ENCODE data around the gene NDUFB8.

Gene NDUFB8

GRCh38 chr10:100508266-100508665 lies 21.4 kb downstream of the NDUFB8 start:
- no peak for TF ChIP-seq CTCF (IDR thresholded peaks at IDR 0.05; ENCODE audit: borderline replicate concordance, insufficient read depth, low read depth, low read length)
- H3K4me3 ChIP-seq (ENCODE audit: low read depth, low read length), result no peak overlapping the region

- TF ChIP-seq CTCF (IDR thresholded peaks at IDR 0.05; ENCODE audit: borderline replicate concordance, insufficient read depth, low read depth, low read length), result no peak
- no peak overlapping the region for H3K4me3 ChIP-seq (ENCODE audit: low read depth, low read length)
Measured at GRCh38 chr10:100507357-100507732, 22.3 kb downstream of the NDUFB8 start.

GRCh38 chr10:100506596-100507356 lies 22.9 kb downstream of the NDUFB8 start:
- no peak overlapping the region for H3K4me3 ChIP-seq (ENCODE audit: low read depth, low read length)

GRCh38 chr10:100505164-100505563 lies 24.5 kb downstream of the NDUFB8 start:
- no peak overlapping the region for H3K4me3 ChIP-seq (ENCODE audit: low read depth, low read length)
- no peak for TF ChIP-seq CTCF (IDR thresholded peaks at IDR 0.05; ENCODE audit: borderline replicate concordance, insufficient read depth, low read depth, low read length)

More at GRCh38 chr10:100506596-100507356, 22.9 kb downstream of the NDUFB8 start:
- TF ChIP-seq CTCF (IDR thresholded peaks at IDR 0.05; ENCODE audit: borderline replicate concordance, insufficient read depth, low read depth, low read length), result no peak

- no peak overlapping the region for H3K4me3 ChIP-seq (ENCODE audit: low read depth, low read length)
- no peak for TF ChIP-seq CTCF (IDR thresholded peaks at IDR 0.05; ENCODE audit: borderline replicate concordance, insufficient read depth, low read depth, low read length)
Measured at GRCh38 chr10:100504096-100504495, 25.6 kb downstream of the NDUFB8 start.

GRCh38 chr10:100502926-100503494 lies 26.7 kb downstream of the NDUFB8 start:
- TF ChIP-seq CTCF (IDR thresholded peaks at IDR 0.05; ENCODE audit: borderline replicate concordance, insufficient read depth, low read depth, low read length), result no peak
- no peak overlapping the region for H3K4me3 ChIP-seq (ENCODE audit: low read depth, low read length)

- H3K4me3 ChIP-seq (ENCODE audit: low read depth, low read length), result no peak overlapping the region
- no peak for TF ChIP-seq CTCF (IDR thresholded peaks at IDR 0.05; ENCODE audit: borderline replicate concordance, insufficient read depth, low read depth, low read length)
Measured at GRCh38 chr10:100501423-100501822, 28.2 kb downstream of the NDUFB8 start.
